KG1 (cell line): Measurements from ENCODE around the gene EPS8.

ENCODE experiments used
- DNase-seq: peaks from one replicate; lab custom pipeline; 2025; lab: John Stamatoyannopoulos, UW

Gene EPS8

GRCh38 chr12:15717940-15718567, 71.1 kb downstream of the EPS8 start:
- no peak for DNase-seq

GRCh38 chr12:15716581-15716980, 72.6 kb downstream of the EPS8 start:
- DNase-seq: no peak

GRCh38 chr12:15714256-15714655, 74.9 kb downstream of the EPS8 start:
- DNase-seq: no peak

DNA sequence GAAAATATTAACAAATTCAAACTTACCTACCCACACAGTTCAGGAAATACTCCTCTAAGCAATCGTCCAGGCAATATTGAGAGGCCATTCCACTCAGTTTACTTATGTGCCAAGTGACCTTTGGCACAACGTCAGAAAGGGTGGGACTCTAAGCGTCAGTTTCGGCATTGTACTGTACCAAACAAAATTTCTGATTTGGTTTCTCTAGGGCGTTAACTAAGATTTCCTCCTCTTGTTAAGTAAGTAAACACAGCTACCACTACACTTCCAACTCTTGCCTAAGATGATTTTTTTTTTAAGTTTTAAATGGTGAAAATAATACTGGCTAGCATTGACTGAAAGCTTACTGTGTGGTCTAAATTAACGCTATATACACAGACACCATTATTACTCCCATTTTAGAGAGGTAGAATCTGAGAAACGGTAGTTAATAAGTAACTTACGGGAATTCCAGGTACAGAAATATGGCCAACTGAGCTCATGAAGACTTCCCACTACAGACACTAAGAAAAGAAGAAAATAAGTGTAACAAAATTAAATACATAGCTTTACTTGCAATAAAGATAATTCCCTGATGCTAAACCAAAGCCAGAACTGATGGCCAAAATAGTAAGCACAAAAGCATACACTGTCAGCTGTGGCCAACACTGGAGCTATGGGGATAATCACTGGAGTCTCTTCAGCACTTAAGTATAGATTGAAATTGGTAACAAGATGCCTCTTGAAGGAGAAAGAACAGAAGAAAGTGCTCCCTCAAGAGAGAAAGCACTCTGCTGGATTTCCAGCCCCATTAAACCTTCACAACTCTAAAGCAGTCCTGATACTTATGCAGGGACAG, 76.1 kb downstream of the EPS8 start:
- no peak for DNase-seq

GRCh38 chr12:15712160-15712559, 77.0 kb downstream of the EPS8 start:
- no peak for DNase-seq

DNA sequence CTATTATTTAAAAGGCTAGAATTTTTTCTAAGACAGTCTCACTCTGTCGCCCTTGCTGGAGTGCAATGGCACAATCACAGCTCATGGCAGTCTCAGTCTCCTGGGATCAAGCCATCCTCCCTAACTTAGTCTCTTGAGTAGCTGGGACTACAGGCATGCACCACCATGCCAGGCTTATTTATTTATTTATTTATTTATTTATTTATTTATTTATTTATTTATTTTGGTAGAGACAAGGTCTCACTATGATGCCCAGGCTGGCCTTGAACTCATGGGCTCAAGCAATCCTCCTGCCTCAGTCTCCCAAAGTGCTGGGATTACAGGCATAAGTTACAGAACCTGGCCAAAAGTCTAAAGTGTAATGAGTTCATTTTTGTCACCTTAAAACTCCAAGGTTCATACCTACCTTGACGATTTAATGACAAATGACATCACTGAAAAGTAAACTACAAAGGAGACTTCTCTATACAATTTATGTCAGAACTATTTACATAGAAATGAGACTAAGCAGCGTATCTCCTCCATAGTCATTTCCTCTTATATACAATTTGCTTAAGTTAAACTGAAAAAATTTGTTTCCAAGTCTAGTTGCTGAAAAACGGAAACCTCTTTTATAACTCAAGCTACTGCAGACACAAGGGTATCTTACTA, 78.2 kb downstream of the EPS8 start:
- DNase-seq: no peak

- DNase-seq: no peak
These were observed 79.6 kb downstream of the EPS8 start for GRCh38 chr12:15709551-15709950.

DNA sequence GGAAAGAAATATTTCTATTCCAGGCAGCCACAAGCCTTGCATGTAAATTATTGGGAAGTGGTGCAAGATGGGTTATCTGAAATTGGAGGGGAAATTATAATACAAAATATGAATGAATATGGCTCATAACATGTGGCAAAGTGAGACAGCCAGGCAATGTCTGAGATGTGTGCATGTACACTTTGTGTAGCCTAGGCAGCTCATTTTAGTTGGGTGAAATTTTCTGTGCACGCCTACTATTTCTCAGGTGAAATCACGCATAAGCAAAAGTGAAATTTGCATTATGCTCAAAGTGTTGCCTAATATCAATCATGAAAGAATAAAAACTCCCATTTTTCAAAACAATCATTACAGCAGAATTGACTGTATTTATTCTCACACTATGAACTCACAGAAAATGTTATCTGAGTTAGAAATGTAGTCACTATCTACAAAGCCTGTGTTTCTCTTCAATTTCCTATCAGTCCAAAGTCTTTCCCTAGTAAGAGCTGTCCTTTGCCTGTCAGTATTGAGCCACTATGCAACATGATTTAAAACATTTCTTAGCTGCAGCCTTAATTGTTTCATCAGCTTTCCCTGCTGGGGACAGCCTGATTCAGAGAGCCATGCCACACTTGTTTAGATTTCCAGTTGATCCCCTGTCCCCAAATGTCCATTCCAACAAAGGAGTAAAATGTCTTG, 80.7 kb downstream of the EPS8 start:
- DNase-seq: no peak

- DNase-seq: no peak
These were observed 81.5 kb downstream of the EPS8 start for GRCh38 chr12:15707516-15708199.

- DNase-seq: no peak
These were observed 83.0 kb downstream of the EPS8 start for GRCh38 chr12:15706010-15706676.

DNA sequence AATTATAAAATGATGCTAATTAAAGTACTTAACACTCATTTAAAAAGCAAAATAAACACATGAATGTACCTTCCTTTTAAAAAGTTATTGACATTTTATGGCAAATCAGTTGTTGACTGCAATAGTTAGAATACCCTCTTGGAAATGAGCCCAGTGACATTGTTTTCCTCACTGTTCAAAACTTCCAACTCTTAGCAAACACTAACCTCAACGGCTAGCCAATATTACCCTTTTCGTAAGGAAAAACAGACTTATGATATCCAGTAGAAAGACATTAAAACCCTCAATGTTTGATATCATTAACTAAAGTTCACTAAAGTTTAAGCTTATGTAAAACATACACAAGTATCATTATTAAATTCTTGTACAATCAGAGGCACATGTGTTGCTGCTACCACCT, 83.6 kb downstream of the EPS8 start:
- no peak for DNase-seq

DNA sequence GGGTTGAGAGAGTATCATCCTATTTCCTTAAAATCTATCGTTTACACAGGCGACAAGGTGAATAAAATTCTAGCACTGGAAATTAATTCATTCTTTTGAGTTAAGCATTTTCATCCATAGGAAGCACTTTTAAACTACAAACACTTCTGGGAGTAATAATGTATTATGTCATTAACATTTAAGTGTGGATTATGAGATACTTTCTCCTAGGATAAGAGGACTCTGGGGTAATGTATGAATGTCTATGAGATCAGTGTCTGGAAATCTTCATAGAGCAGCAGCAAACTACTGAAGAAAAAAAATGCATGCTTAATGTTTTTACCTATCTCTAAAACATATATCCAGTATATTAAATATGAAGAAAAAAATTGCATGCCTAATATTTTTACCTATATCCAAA, 86.9 kb downstream of the EPS8 start:
- DNase-seq: no peak

- no peak for DNase-seq
These were observed 87.5 kb downstream of the EPS8 start for GRCh38 chr12:15701631-15702156.

GRCh38 chr12:15701206-15701605, 88.0 kb downstream of the EPS8 start:
- DNase-seq: no peak

GRCh38 chr12:15700595-15700994, 88.6 kb downstream of the EPS8 start:
- no peak for DNase-seq

DNA sequence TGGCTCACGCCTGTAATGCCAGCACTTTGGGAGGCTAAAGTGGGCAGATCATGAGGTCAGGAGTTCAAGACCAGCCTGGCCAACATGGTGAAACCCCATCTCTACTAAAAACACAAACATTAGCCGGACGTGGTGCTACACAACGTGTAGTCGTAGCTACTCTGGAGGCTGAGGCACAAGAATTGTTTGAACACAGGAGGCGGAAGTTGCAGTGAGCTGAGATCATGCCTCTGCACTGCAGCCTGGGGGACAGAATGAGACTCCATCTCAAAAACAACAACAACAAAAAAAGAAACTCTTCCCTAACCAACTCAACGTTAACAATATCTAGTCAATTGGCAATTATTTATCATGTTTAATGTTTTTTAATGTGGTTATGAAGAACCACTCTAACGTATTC, 89.3 kb downstream of the EPS8 start:
- no peak for DNase-seq

DNA sequence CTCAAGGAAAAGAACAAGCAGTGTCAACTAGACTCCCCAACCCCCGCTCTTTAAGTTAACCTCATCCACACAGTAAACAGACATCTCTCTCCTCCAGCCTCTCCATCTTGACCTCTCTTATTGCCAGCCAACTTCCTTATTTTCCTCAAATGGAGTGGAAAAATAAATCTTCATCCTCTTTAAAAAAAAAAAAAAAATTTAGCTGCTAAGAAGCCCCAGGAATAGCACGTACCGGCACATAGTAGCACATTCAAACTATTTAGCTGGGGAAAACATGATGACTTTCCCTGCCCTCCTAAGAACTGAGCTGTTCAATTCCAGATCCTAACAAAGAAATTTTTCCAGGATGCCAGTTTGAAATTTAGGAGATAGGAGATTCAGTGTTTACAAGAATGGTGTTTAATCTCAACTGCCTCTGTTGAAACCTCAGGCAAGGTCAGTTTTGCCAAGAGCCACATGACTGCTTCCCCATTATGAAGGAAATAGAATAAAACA, 90.8 kb downstream of the EPS8 start:
- DNase-seq: no peak

GRCh38 chr12:15697201-15697600, 92.0 kb downstream of the EPS8 start:
- DNase-seq: no peak

DNA sequence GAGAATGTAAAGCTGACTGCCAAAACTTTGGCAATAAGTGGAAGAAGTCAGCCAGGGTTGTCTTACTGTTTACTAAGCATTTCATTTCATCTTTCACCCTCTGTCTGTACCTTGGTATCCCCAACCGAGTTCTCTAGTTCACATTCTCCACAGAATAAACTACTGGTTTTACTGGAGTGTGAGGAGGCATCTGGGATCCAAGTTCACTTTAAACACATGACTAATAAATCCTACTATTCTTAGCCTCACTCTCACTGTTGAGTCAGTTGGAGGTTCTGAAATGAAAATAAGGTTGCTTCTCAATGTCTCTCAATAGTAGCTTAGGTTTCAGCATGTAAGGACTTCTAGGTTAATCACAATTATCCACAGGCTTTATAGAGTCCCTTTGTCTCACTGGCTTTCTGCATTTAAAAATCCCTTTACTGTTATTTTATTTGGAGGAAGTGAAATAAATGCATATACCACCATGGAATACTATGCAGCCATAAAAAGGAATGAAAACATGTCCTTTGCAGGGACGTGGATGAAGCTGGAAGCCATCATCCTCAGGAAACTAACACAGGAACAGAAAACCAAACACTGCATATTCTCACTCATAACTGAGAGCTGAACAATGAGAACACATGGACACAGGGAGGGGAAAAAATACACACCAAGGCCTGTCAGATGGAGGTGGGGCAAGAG, 95.8 kb downstream of the EPS8 start:
- DNase-seq: no peak

GRCh38 chr12:15691388-15691787, 97.8 kb downstream of the EPS8 start:
- DNase-seq: no peak
